ENCODE data around the gene MGAT4A.

GRCh38 chr2:98730053-98730706 lies 752 bp downstream of the MGAT4A start:
- TF ChIP-seq CTCF (IDR thresholded peaks at IDR 0.05) (no peak), EZH2 (IDR thresholded peaks at IDR 0.05; ENCODE audit: borderline replicate concordance, insufficient read depth, low read depth, low read length, poor library complexity, severe bottlenecking) (no peak)
